Right forelimb (tissue), 1 donor: ENCODE measurements around the gene DPP3.

Experiments
- DNase-seq: peaks from one replicate; pipeline ENCODE4 v3.0.0-alpha.2; 2018

DPP3 gene

GRCh38 chr11:66488957-66489356 is 8.7 kb downstream of the DPP3 start:
- DNase-seq = no peak

- DNase-seq = no peak
Observed at GRCh38 chr11:66489636-66490035, 9.4 kb downstream of the DPP3 start.

GRCh38 chr11:66491315-66491935 is 11.2 kb downstream of the DPP3 start:
- no peak for DNase-seq

GRCh38 chr11:66492161-66492865 is 12.1 kb downstream of the DPP3 start:
- no peak for DNase-seq

- DNase-seq = no peak
Observed at GRCh38 chr11:66493130-66493529, 12.9 kb downstream of the DPP3 start.

- no peak for DNase-seq
Observed at GRCh38 chr11:66494458-66494857, 14.2 kb downstream of the DPP3 start.

GRCh38 chr11:66494935-66495334 is 14.7 kb downstream of the DPP3 start:
- DNase-seq = no peak

- DNase-seq = no peak
Observed at GRCh38 chr11:66495401-66495854, 15.2 kb downstream of the DPP3 start.

GRCh38 chr11:66497206-66497605 is 17.0 kb downstream of the DPP3 start:
- no peak for DNase-seq

GRCh38 chr11:66498506-66498905 is 18.3 kb downstream of the DPP3 start:
- no peak for DNase-seq

GRCh38 chr11:66505276-66505816 is 25.1 kb downstream of the DPP3 start:
- DNase-seq = no peak

GRCh38 chr11:66509131-66509561 is 28.9 kb downstream of the DPP3 start:
- DNase-seq = no peak

GRCh38 chr11:66510271-66510989 is 30.2 kb downstream of the DPP3 start, which contains the start of gene BBS1:
Gene BBS1 (plus strand): TSS chr11:66510635. CDS start chr11:66510660, 25 bp downstream.
- DNase-seq = peak; percentile 92

- no peak for DNase-seq
Observed at GRCh38 chr11:66510990-66511339, 30.7 kb downstream of the DPP3 start.

GRCh38 chr11:66523611-66524010 is 43.4 kb downstream of the DPP3 start:
- DNase-seq = no peak

- DNase-seq = no peak
Observed at GRCh38 chr11:66524304-66525040, 44.2 kb downstream of the DPP3 start.

- DNase-seq = no peak
Observed at GRCh38 chr11:66529069-66529468, 48.8 kb downstream of the DPP3 start.

- DNase-seq = no peak
Observed at GRCh38 chr11:66529655-66530054, 49.4 kb downstream of the DPP3 start.

GRCh38 chr11:66530927-66531709 is 50.9 kb downstream of the DPP3 start:
- no peak for DNase-seq

GRCh38 chr11:66531841-66532240 is 51.6 kb downstream of the DPP3 start:
- no peak for DNase-seq

- DNase-seq = no peak
Observed at GRCh38 chr11:66532784-66533183, 52.5 kb downstream of the DPP3 start.
